Measurements from ENCODE around the gene CBX2. TPM values are rescaled to one million over a fixed set of nuclear protein-coding genes. Genes with fewer than 3 reads are reported as not detected.
A peak's percentile ranks its signal among the peaks of the same experiment; 100 is the strongest.

Gene CBX2
- total RNA-seq, 1 experiment from 2014 or later, result 79.4 TPM

GRCh38 chr17:79740413-79740812, 37.5 kb upstream of the CBX2 start:
- Mint-ChIP-seq H3K27me3 (ENCODE audit: low read depth) (peaks cover 83% of the 10 kb centered on the region), H3K4me3 (0 out of 5 replicates have a peak overlapping the region, but pooled peaks of 1 of the 2 experiments have one; percentile 13)

More at GRCh38 chr17:79740413-79740812, 37.5 kb upstream of the CBX2 start:
- Mint-ChIP-seq H3K4me1 (peaks cover 0 to 8% of the 10 kb centered on the region in 2 experiments; a peak in 1 of 4 replicates), H3K9me3 (no peaks in the 10 kb centered on the region; a peak in 1 of 5 replicates), H3K36me3 (ENCODE audit: insufficient read depth in 1 of 3, low read depth in 3 of 3) (no peaks in the 10 kb centered on the region; a peak in 1 of 7 replicates), H3K27ac (no peak overlapping the region)
- Histone ChIP-seq H3K4me1 (ENCODE audit: insufficient read depth, low read length) (no peaks in the 10 kb centered on the region), H2AK5ac (ENCODE audit: insufficient read length, low read length) (no peak overlapping the region), H3K4me2 (ENCODE audit: insufficient read depth, insufficient read length, low read length) (no peak overlapping the region), H4K20me1 (ENCODE audit: control insufficient read depth, insufficient read depth, insufficient read length) (no peaks in the 10 kb centered on the region), H4K8ac (replicated peaks; ENCODE audit: insufficient read length, low read depth, low read length) (no peak overlapping the region), H3K27me3 (ENCODE audit: insufficient read depth, low read length) (peaks cover 3% of the 10 kb centered on the region; the same call in 1 of the 2 replicates), H3K23me2 (ENCODE audit: insufficient read length, low read depth, low read length, poor library complexity, severe bottlenecking) (peaks cover 3% of the 10 kb centered on the region), H3K4ac (ENCODE audit: low read depth, low read length) (no peak overlapping the region), H2BK15ac (ENCODE audit: low read depth, low read length) (no peak overlapping the region), H3K27ac (ENCODE audit: insufficient read length, low read depth, low read length) (no peak overlapping the region), H2BK12ac (ENCODE audit: insufficient read length, low read depth, low read length) (no peak overlapping the region), H3K14ac (ENCODE audit: insufficient read depth, low read length) (no peak overlapping the region), H4K91ac (ENCODE audit: insufficient read length, low read depth, low read length) (no peak overlapping the region), H2BK120ac (ENCODE audit: low read depth, low read length, poor library complexity, severe bottlenecking) (no peak overlapping the region), H2BK20ac (ENCODE audit: low read depth, low read length, poor library complexity, severe bottlenecking) (no peak overlapping the region), H3K79me1 (ENCODE audit: insufficient read depth, low read depth, low read length, poor library complexity, severe bottlenecking) (no peaks in the 10 kb centered on the region), H3K18ac (ENCODE audit: insufficient read length, low read depth, low read length) (no peak overlapping the region), H3K9ac (ENCODE audit: extremely low read depth, insufficient read length, low read length) (no peak overlapping the region), H3K9me3 (ENCODE audit: control insufficient read depth, low read depth, low read length) (no peaks in the 10 kb centered on the region), H2BK5ac (ENCODE audit: insufficient read length, low read length) (no peak overlapping the region), H2AFZ (ENCODE audit: low read length) (no peak overlapping the region), H3K23ac (ENCODE audit: insufficient read length, low read depth, low read length) (no peak overlapping the region), H3T11ph (ENCODE audit: low read length) (no peak overlapping the region), H3K56ac (ENCODE audit: insufficient read length, low read depth, low read length) (no peak overlapping the region), H3K79me2 (ENCODE audit: insufficient read depth, low read length) (no peaks in the 10 kb centered on the region), H4K5ac (ENCODE audit: insufficient read length, low read depth, low read length) (no peak overlapping the region)
- WGBS (ENCODE audit: extremely low coverage, insufficient read length, low lambda C conversion rate), result no CpG with 5 or more reads among the region's 8 CpGs
- no peak for TF ChIP-seq CTCF (conservative IDR thresholded peaks at IDR 0.05)
- no peak for DNase-seq
